GM18907 (cell line): Measurements from ENCODE around the gene PMPCA.
A peak's percentile ranks its signal among the peaks of the same experiment; 100 is the strongest.

Experiments used
- ATAC-seq: cut with Tn5 transposase; IDR thresholded peaks from one replicate; pipeline ENCODE4 v1.9.1; 2021; ENCODE audit warnings: mild to moderate bottlenecking, moderate library complexity; ENCODE audit not compliant: unreplicated experiment

Gene PMPCA

GRCh38 chr9:136410500-136411287, at the start of gene PMPCA, which contains the start of gene ENTR1:
TSS of gene PMPCA (plus strand) at chr9:136410658. CDS start at chr9:136410669, 11 bp downstream.
TSS of gene ENTR1 (minus strand) at chr9:136410614. CDS start at chr9:136410397, 217 bp downstream.
- peak; percentile 82 for ATAC-seq

DNA sequence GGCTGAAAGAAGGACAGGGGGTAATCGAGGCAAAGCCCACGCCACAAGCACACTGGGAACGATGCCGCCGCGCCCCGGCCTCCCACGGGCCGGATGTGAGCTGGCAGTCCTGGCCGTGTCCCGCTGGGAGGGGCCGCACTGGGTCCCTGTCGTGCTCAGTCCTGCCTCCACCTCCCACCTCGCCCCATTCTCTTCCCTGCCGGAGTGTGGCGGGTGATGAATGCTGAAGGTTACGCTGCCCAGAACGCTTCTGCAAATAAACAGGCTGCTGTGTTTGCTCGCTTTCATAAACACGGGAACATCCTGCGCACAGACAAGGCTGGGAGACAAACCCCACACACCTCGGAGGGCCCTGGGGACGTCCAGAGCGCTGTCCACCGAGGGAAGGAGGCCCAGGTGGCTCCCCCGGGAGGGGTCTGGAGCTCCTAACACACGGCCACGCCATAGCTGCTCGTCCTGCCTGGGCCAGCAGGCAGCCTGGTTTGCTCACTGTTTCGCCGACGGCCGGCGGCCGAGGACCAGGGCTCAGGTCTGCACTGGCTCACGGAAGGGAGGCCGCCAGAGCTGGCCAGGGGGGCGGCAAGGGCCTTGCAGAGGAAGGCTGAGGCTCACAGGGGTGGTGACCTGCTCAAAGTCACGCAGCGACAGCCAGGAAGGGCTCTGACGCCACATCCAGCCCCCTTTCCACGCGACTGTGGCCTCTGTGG, 49.3 kb upstream of the PMPCA start:
- no peak for ATAC-seq

DNA sequence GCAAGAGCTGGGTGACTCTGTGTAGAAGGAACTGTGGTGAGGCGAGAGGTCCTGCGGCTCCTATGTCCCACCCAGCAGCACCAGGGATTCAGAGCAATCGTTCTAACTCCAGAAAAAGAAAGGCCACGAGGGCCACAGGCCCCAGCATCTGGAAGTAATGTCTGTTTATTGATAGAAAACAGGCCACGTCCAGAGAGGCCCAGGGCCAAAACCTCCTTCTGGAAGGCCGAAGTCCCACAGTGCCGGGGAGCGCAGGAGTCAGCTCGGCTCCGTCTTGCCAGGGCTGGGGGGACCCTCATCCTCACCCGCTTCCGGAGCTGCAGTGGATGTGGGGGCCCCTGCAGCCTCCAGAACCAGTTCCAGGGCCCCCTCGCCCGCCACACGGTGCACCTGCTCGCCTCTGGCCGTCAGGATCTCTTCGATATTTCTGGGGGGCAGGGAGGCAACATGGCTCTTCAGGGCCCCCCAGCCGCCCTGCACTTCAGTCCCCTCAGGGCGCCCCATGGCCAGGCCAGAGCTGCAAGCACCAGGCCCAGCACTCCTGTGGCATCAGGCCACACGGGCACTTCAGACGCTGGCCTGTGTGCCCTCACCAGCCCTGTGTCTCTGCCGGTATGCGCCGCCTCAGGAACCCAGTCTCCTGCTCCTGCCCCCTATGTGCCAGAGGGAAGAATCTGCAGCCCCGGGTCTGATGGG, 48.6 kb upstream of the PMPCA start:
- ATAC-seq, result no peak

GRCh38 chr9:136362450-136362784, 48.0 kb upstream of the PMPCA start:
- no peak for ATAC-seq

DNA sequence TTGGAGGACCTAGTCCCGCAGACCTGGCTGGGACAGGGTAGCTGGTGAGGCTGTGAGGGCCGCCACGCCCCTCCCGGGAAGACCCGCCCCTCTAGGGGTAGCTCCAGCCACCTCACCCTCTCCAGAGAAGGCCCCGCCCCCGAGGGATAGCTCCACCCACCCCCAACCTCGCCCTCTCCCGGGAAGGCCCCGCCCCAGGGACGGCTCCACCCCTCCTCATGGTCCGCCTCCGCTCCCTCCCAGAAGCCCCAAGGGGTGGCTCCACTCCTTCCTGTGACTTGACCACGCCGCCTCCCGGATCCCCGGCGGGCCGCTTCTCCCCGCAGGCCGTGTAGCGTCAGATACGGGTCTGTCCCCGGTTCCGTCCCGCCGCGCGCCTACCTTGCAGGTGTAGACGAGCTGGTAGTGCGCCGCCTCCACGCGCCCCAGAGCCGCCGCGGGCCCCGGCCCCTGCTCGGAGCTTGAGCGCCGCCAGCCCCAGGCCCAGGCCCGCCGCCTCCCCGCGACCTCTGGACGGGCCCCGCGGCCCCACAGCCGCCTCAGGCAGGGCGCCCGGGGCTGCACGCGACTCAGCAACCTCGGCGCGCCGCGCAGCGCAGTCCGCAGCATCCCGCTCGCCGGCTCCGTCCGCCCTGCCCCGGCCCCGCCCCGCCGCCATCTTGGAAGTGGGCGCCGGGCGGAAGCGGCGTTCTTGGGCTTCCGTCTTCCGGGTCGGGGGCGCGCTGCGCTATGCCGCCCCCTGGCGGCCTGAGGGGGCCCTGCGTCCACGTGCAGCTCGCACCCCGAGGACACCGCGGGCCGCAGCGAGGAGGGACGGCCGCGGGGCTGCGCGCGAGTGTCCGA, 47.1 kb upstream of the PMPCA start, which contains the start of gene DNLZ:
Gene DNLZ, minus strand, starts transcription at position 639 of the 843 bp plus-strand sequence. Its CDS starts 30 bp downstream, at position 609.
- ATAC-seq, result peak; percentile 79

DNA sequence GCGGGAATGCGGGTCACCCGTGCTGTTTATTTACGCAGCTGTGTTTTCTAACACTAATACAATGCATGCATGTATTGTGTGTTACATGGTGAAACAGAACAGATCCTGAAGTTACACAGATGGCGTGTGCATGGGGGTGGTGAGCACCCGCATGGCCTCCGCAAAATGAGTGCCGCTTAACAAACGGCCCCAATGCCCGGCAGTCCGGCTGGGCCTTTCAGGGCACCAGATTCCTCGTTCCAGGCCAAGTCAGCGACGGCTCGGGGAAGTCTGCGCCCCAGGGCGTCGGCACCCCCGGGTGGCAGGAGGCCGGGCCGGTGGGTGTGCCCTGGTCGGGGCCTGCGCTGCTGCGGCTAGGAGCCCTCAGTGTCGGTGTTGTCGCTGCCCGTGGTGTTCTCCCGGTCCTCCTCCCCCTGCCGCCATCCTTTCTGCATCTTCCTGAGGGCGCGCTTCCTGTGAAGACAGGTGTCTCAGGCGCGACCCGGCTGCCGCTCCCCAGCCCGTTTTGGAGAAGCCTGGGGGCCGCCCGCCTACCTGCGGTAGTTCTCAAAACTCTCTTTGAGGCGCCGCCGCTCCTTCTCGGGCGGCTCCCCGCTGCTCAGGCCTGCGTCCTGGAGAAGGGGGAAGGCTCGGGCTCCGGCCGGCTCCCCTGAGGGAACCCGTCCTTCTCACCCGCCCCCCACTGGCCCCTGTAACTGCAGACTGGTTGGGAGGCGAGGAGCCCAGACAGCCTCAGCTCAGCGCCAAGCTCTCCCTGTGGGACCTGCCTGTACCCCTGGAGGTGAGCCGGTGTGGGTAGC, 46.3 kb upstream of the PMPCA start:
- ATAC-seq, result no peak

- ATAC-seq, result no peak
Measured at GRCh38 chr9:136364942-136365774, 45.3 kb upstream of the PMPCA start.

GRCh38 chr9:136365775-136366222, 44.7 kb upstream of the PMPCA start:
- ATAC-seq, result no peak

DNA sequence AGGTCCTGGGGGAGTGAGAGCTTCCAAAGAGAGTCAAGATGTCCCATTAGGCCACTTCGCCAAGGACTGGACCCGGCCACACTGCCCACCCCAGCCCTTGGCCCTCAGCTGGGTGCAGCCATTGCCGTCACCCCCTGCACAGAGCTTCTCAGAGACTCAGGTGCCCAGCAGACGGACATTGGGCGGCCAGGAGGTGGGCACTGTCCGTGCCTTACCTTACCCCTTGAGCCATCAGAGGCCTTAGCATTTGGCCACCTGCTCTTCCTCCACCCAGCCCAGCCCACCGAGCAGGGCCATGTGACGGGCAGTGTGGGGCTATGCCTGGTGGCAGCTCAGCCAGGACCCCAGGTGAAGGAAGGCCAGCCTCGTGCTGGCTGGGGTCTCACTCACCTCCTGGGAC, 43.6 kb upstream of the PMPCA start:
- ATAC-seq, result no peak

DNA sequence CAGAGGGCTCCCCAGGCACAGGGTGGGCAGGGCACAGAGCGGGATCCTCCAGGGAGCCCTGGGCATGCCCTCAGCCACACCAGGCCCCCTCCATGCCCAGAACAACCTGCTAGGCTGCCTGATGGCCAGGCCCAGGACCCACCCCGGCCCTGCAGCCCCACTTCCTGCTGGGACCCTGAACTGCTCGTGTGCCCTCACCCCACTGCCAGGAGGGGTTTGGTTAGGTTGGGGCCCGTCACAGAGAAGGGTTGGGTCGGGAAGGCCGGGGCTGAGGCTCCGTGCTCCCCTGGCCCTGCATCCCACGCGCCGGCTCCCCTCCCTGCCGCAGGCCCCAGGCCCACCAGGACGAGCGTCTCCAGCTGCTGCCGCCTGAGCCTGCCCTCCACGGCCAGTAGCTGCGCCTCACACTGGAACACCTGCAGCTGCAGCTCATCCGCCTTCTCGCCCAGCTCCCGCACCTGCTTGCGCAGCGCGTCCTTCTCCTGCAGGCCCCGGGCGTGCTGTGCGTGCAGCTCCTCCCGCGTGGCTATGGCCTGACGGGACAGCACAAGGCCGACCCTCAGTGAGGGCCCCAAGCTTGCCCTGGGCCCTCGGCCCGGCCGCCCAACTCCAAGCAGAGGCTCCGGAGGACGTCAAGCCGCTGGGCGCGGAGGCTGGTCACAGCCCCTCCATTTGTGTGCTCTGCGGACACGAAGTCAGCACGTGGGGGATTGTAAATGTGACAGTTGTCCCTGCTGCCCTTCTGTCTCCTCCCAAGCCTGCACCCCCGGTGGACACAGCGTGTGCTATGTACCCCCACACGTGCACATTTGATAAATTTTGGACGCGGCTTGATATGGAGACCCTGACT, 42.9 kb upstream of the PMPCA start:
- ATAC-seq, result no peak

DNA sequence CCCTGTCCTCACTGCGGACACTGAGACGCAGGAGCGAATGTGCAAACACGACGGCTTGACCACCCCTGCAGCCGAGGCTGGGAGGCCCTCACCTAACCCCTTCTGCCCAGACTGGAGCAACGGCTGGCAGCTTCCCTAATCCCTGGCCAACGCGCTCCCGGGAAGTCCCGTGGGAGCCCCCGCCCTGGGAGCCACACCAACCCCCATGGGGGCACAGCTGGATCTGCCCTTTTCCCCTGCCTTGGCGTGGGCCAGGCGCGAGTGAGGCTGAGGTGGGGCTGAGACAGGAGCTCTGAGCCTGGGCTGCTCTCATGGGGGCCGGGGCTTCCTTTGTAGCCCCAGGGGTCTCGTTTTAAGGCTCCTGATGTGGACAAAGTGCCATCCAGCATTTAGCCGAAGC, 42.3 kb upstream of the PMPCA start:
- ATAC-seq, result no peak

DNA sequence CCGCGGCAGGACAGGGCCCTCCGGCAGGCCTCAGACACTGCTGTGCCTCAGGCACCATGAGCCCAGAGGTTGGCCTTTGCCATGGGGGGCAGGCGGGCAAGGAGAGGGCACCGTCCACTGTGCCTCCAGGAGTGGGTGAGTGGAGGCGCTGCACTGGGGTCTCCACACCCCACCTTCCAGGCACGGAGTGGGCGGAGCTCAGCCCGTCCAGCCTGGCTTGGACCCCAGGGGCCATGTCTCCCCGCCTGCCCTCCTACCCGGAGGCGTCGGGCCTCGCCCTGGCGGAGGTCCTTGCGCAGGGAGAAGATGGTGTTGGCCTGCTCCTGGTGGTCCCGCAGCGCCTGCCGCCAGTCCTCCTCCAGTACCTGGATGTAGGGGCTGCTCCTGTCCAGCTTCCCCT, 40.4 kb upstream of the PMPCA start:
- ATAC-seq, result no peak

DNA sequence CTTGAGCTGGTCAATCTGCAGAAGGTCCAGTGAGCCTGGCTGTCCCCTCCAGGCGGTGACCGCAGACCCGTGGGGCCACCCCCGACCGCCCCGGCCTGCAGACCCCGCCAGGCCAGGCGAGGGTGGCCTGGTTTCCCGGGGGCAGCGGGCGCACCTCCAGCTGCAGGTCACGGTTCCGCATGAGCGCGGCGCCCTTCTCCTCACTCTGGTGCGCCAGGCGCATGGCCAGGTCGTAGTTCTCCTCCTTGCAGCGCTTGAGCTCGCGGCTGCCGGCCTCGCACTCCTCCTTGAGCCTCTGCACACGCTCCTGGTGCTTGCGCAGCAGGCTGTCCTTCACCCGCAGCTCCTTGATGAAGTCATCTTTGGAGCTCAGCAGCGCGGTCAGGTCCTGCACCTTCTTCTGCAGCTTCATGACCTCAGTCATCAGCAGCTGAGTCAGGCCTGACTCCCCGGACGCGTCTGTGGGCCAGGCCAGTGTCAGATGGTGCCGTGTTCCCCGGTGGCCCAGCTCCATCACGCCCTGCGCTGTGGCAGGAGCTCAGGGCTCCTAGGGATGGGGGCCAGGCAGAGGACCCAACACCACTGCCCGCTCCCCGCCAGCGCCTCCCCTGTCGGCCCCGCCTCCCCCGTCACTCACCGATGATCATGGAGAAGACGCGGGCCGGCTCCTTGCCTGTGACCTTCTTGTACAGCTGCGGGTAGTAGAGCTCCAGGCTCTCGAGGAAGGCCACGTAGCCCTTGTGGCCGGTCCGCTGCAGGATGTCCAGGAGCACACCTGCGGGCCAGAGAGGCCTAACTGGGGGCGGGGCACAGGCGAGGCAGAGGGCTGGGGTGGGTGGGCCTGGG, 39.5 kb upstream of the PMPCA start:
- no peak for ATAC-seq

DNA sequence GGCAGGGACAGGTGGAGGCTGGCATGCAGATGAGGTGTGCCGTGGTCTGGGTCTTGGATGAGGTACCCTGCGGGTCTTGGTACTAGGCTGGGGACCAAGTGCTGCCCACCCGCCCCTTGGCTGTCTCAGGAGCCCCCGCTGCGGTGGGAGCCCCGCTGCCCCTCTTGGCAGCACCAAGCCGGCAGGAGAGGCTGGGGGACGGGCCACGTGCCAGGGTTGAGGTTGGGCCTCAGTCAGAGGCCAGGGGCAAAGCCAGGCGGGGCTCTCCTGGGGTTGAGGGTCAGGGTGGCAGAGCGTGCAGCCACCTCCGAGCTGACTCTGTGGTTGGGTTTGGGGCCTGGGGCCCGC, 39.0 kb upstream of the PMPCA start:
- ATAC-seq, result no peak

DNA sequence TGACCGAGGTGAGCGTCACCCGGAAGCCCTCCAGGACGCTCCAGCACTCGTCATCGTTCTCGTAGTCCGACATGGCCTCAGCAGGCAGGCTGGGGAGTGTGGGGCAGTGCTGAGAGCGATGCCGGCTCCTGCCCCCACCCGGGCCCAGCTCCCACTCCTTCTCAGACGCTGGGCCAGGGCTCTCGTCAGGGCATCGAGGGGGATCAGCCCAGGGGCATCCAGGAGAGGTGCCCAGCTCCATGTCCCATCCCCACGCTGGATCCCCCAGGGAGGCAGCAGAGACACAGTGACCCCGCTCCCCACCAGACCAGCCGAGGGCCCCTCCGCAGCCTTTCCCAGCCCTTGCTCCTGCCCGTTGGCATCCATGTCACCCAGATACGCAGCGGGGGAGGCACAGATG, 38.5 kb upstream of the PMPCA start:
- ATAC-seq, result no peak

DNA sequence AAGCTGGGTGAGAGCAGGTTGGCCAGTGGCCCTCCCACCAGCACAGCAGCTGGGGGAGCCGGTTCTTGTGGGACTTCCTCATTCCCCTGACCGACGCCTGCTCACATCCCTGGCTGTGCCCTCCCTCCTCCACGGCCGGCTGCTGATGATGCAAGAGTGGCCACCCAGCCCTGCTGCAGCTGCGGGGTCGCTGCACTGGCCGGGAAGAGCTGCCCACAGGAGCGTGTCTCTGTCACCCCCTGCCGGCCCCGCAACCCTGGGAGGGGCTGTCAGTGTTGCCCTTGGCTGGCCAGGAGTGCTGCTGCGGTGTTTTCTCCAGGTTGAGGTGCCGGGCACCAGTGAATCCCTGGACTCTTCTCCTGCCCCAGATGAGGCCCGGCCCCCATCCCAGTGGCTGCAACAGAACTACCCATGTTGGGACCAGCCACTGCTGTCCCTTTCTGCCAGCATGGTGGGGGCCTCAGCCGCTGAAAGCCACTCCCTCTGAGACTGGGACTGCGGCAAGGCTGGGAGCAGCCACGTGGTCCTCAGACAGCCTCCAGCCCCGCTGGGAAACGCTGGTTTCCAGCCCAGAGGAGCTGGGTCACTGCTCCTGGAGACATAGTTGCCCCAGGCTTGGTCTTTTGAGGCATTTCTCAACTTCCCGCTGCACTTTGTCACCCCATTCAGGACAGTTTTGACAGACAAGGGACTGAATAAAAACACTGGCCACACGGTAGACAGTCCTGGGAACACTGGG, 37.7 kb upstream of the PMPCA start:
- no peak for ATAC-seq
